Forelimb muscle (tissue), 1 donor: ENCODE measurements around the gene HPS5. TPM values are rescaled to one million over a fixed set of nuclear protein-coding genes. Genes with fewer than 3 reads are reported as not detected.

Experiments
- DNase-seq: peaks from one replicate; pipeline ENCODE4 v3.0.0-alpha.2; 2013; ENCODE audit warnings: low read depth
- polyA plus RNA-seq: library from polyadenylated mRNA; unstranded; fragments of 120-200 nt; gene quantifications from one replicate; pipeline ENCODE4 v1.2.1, GENCODE V29; 2013; ENCODE audit not compliant: insufficient read length

HPS5 gene
- polyA plus RNA-seq, 1 donor: 11.1 TPM

DNA sequence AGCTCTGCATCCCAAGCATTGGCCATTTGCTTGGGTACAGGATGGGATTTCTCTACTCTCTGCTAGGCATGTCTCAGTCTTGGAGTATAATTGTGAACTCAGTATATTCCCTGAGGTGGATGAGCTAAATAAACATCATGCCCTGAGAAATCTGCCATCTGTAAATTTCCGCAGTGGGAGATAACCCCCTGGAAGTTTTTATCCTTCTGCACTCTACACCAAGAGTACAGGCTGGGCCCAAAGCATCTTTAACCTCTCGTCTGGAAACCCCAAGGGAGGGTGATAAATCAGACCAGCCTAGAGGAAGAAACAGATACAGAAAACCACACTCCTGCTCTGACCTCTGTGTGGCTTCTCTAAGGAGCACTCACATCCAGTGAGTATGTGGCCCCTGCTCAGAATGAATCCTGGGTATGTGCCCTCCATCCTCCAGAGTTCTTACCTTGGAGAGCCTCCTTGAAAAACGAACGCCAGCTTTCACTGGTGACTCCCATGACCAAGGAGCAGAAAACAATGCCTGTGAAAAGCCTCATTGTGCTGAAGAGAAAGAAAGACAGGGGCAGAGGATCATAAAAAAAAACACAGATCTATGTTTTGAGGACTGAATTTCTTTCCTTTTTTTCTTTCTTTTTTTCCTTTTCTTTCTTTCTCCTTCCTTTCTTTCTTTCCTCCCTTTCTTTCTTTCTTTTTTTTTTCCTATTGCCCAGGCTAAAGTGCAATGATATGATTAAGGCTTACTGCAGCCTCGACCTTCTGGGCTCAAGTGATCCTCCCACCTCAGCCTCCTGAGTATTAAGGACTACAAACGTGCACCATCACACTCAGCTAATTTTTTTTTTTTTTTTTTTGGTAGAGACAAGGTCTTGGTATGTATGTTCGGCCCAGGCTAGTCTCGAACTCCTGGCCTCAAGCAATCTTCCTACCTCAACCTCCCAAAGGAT, 86.3 kb downstream of the HPS5 start:
- no peak for DNase-seq

DNA sequence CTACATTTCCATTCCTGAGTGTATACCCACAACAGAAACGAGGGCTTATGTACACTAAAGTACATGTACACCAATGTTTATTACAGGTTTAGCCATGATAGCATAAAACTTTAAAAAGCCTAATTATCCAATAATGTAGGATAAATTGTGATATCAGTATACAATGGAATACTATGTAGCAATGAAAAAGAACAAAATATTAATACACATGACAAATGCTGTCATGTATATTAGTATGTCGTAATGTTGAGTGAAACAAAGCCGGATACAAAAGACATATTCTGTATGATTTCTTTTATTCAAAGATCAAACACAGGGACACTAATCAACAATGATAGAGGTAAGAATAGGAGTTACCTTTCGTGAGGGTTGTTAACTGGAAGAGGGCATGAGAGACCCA, 88.0 kb downstream of the HPS5 start:
- no peak for DNase-seq

GRCh38 chr11:18230859-18231258, 91.1 kb downstream of the HPS5 start:
- DNase-seq: no peak

DNA sequence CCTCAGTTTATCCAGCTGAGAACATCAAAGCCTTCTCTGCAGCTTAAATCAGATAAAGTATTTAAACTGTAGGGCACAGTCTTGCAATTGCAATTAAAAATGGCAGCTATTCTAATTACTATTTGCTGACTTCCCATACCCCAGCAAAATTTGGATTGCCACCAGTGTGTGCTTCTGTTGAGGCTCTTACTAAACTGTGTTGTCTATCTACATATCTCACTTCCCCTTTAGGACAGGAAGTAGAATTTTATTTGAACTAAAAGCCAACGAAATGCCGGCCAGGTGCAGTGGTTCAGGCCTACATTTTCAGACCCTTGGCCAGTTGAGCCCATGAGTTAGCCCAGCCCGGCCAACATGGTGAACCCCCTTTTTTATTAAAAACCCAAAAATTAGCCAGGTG, 92.4 kb downstream of the HPS5 start:
- no peak for DNase-seq

Other genes with a start within 250 kb of the HPS5 start
- 16.7 TPM for gene SAAL1, start 216.1 kb downstream of the HPS5 start, polyA plus RNA-seq
- not detected for gene MRGPRX3, start 189.6 kb downstream of the HPS5 start, polyA plus RNA-seq
- gene MRGPRX4, start 149.3 kb downstream of the HPS5 start, polyA plus RNA-seq: not detected
- gene SAA4, start 85.3 kb downstream of the HPS5 start, polyA plus RNA-seq: not detected
- not detected for gene SAA2, start 73.5 kb downstream of the HPS5 start, polyA plus RNA-seq
- not detected for gene SAA1, start 55.9 kb downstream of the HPS5 start, polyA plus RNA-seq
- 35.7 TPM for gene GTF2H1, start 427 bp upstream of the HPS5 start, polyA plus RNA-seq
- 639 TPM for gene LDHA, start 72.4 kb upstream of the HPS5 start, polyA plus RNA-seq
- not detected for gene LDHC, start 90.2 kb upstream of the HPS5 start, polyA plus RNA-seq
- gene LDHAL6A, start 133.7 kb upstream of the HPS5 start, polyA plus RNA-seq: 0.14 TPM
- 101 TPM for gene TSG101, start 204.8 kb upstream of the HPS5 start, polyA plus RNA-seq